SK-N-SH (cell line): ENCODE results near the gene CHKB. TPM values are rescaled to one million over a fixed set of nuclear protein-coding genes. Genes with fewer than 3 reads are reported as not detected.
A peak's percentile ranks its signal among the peaks of the same experiment; 100 is the strongest.

Experiments used
- CTCF ChIA-PET: fragments of 300-600, 350-600 bp; formaldehyde crosslinking; extraction: SDS; loops from one replicate; lab custom pipeline; 2021; lab: Yijun Ruan, JAX
- POLR2A ChIA-PET: fragments of 350-600 bp; sonication (Branson Sonifier 250); formaldehyde crosslinking; extraction: SDS; loops from one replicate; lab custom pipeline; 2020; ENCODE audit warnings: antibody characterized with exemption, inconsistent platforms; lab: Yijun Ruan, JAX
- DNase-seq: peaks from one replicate; pipeline ENCODE4 v3.0.0; 2012
- H2AFZ ChIP-seq: fragments of 200-600 bp; sonication (generic); 2 replicates; pipeline ENCODE4 v1.8.1; 2016; ENCODE audit warnings: antibody characterized with exemption, mild to moderate bottlenecking, low read depth
- H3F3A ChIP-seq: fragments of 200-600 bp; sonication (generic); replicated peaks from 2 replicates; pipeline ENCODE3; 2016; ENCODE audit warnings: antibody characterized with exemption, mild to moderate bottlenecking; ENCODE audit not compliant: insufficient read depth
- H3K27ac ChIP-seq, 2 experiments: fragments of 200-500 bp in 1 of 2; fragments of 200-600 bp in 1 of 2; sonication (Bioruptor generic) in 1 of 2; sonication (generic), shearing (Covaris generic) in 1 of 2; 2 replicates each; pipeline versions ENCODE4 v1.5.1 to v1.6.1; 2014 to 2016; ENCODE audit warnings: low read depth in 2 of 2, inconsistent platforms in 1 of 2, low read length in 1 of 2, mild to moderate bottlenecking in 1 of 2, mixed read lengths in 1 of 2
- H3K27me3 ChIP-seq: fragments of 200-600 bp; sonication (generic), shearing (Covaris generic); 2 replicates; pipeline ENCODE4 v1.6.1; 2016; ENCODE audit warnings: mixed run types; ENCODE audit not compliant: insufficient read depth
- H3K36me3 ChIP-seq, 2 experiments: fragments of 200-500 bp in 1 of 2; fragments of 200-600 bp in 1 of 2; sonication (Bioruptor generic) in 1 of 2; sonication (generic) in 1 of 2; replicated peaks in 1 of 2; 2 replicates each; pipeline versions ENCODE3 to v1.5.1; 2014 to 2016; ENCODE audit warnings: low read length in 1 of 2, mild to moderate bottlenecking in 1 of 2; ENCODE audit not compliant: insufficient read depth in 2 of 2, control insufficient read depth in 1 of 2
- H3K4me1 ChIP-seq, 2 experiments: fragments of 200-500 bp in 1 of 2; fragments of 200-600 bp in 1 of 2; sonication (Bioruptor generic) in 1 of 2; sonication (generic), shearing (Covaris generic) in 1 of 2; 2 replicates each; pipeline versions ENCODE4 v1.5.1 to v1.6.1; 2014 to 2016; ENCODE audit warnings: low read depth in 1 of 2, low read length in 1 of 2, mixed run types in 1 of 2; ENCODE audit not compliant: insufficient read depth in 2 of 2, control insufficient read depth in 1 of 2
- H3K4me2 ChIP-seq: fragments of 200-600 bp; sonication (generic), shearing (Covaris generic); 2 replicates; pipeline ENCODE4 v1.6.1; 2017; ENCODE audit warnings: mixed run types
- H3K4me3 ChIP-seq, 2 experiments: fragments of 200-500 bp in 1 of 2; fragments of 200-600 bp in 1 of 2; sonication (Bioruptor generic) in 1 of 2; sonication (generic), shearing (Covaris generic) in 1 of 2; 2 replicates each; pipeline versions ENCODE4 v1.5.1 to v1.8.1; 2014 to 2016; ENCODE audit warnings: low read depth in 2 of 2, inconsistent platforms in 1 of 2, low read length in 1 of 2, mild to moderate bottlenecking in 1 of 2, mixed read lengths in 1 of 2, moderate library complexity in 1 of 2
- H3K79me2 ChIP-seq: fragments of 200-600 bp; sonication (generic); 2 replicates; pipeline ENCODE4 v1.8.1; 2017; ENCODE audit warnings: mild to moderate bottlenecking; ENCODE audit not compliant: insufficient read depth
- H3K9ac ChIP-seq: fragments of 200-600 bp; sonication (generic); 2 replicates; pipeline ENCODE4 v1.6.1; 2017; ENCODE audit warnings: mixed run types
- H3K9me2 ChIP-seq: fragments of 200-600 bp; sonication (generic); 2 replicates; pipeline ENCODE4 v1.6.1; 2017; ENCODE audit warnings: mixed run types
- H3K9me3 ChIP-seq: fragments of 200-600 bp; sonication (generic); 2 replicates; pipeline ENCODE4 v1.6.1; 2017; ENCODE audit warnings: mixed run types, mild to moderate bottlenecking, moderate library complexity
- H4K20me1 ChIP-seq: fragments of 200-600 bp; sonication (generic); 2 replicates; pipeline ENCODE4 v1.6.1; 2017; ENCODE audit warnings: mild to moderate bottlenecking, mixed run types; ENCODE audit not compliant: insufficient read depth
- CHD2 ChIP-seq: fragments of 150-350 bp; IDR thresholded peaks from 2 replicates; pipeline ENCODE4 v1.6.1; 2018; ENCODE audit warnings: low read length; ENCODE audit not compliant: partially characterized antibody
- ELF1 ChIP-seq: IDR thresholded peaks from 2 replicates; pipeline ENCODE4 v1.4.0; 2012
- EP300 ChIP-seq, 2 experiments: IDR thresholded peaks; 2 replicates each; pipeline versions ENCODE4 v1.4.0 to v1.6.1; 2012; ENCODE audit warnings: borderline replicate concordance in 1 of 2, low read depth in 1 of 2, low read length in 1 of 2
- FOXJ3 ChIP-seq: sonication (generic); formaldehyde crosslinking; IDR thresholded peaks from 2 replicates; pipeline ENCODE4 v1.5.1; 2020; ENCODE audit warnings: mild to moderate bottlenecking, missing genetic modification reagents
- NRF1 ChIP-seq: IDR thresholded peaks from 2 replicates; pipeline ENCODE4 v1.6.1; 2012; ENCODE audit warnings: low read depth, mild to moderate bottlenecking, low read length
- RCOR1 ChIP-seq: fragments of 150-350 bp; IDR thresholded peaks from 2 replicates; pipeline ENCODE4 v1.6.1; 2017; ENCODE audit warnings: antibody characterized with exemption, low read length
- RXRA ChIP-seq: IDR thresholded peaks from 2 replicates; pipeline ENCODE4 v1.4.0; 2012; ENCODE audit warnings: low read depth, mild to moderate bottlenecking, borderline replicate concordance
- TEAD4 ChIP-seq: IDR thresholded peaks from 2 replicates; pipeline ENCODE4 v1.4.0; 2012; ENCODE audit warnings: mild to moderate bottlenecking, borderline replicate concordance; ENCODE audit not compliant: insufficient read depth
- WGBS: methylation state at CpG from one replicate; pipeline ENCODE4 v1.1.6; 2017; ENCODE audit warnings: low lambda C conversion rate; 5-methylcytosine and 5-hydroxymethylcytosine counted together
- polyA plus RNA-seq, 3 experiments: library from polyadenylated mRNA; depleted of rRNA; stranded (reverse); fragments of >200 nt; gene quantifications; 2 replicates each; pipeline ENCODE4 v1.2.3, GENCODE V29; 2012
- TF ChIP-seq, protein P1 (sequence below): fragments of 200-600 bp; sonication (generic); IDR thresholded peaks from 2 replicates; pipeline ENCODE4 v1.6.1; 2017; ENCODE audit warnings: antibody characterized with exemption, mild to moderate bottlenecking, moderate library complexity
- TF ChIP-seq, protein P2 (sequence below): IDR thresholded peaks from 2 replicates; pipeline ENCODE4; 2012
- TF ChIP-seq, protein P3 (sequence below): fragments of 150-350 bp; IDR thresholded peaks from 2 replicates; pipeline ENCODE4 v1.6.1; 2017; ENCODE audit warnings: antibody characterized with exemption, low read length, low read depth, borderline replicate concordance
- TF ChIP-seq, protein P4 (sequence below): IDR thresholded peaks from 2 replicates; pipeline ENCODE4 v1.4.0; 2012; ENCODE audit warnings: low read depth

The CHKB gene
- polyA plus RNA-seq, 1 of the 3 experiments (the other 2 are of a cell fraction): 39.6 TPM

DNA sequence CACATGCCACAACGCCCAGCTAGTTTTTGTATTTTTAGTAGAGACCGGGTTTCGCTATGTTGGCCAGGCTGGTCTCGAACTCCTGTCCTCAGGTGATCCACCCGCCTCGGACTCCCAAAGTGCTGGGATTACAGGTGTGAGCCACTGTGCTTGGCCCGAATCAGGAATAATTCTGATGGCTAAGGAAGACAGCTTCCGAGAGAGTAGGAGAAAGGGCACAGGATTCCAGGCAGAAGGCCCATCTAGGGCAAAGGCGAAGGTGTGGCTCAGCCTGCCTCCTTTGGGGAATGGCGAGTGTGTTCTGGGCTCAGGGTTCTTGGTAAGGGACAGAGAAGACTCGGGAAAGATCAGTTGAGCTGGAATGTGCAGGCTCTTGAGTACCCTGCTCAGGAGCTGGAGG lies 18.4 kb downstream of the CHKB start:
- H3K79me2 ChIP-seq: no peaks in the 10 kb centered on the region
- H3K9me2 ChIP-seq: no peaks in the 10 kb centered on the region
- CTCF ChIA-PET: interaction anchor here (1.4 to 4.9 kb wide), 8 partner anchors 12 to 123 kb away, joined by 3 to 73 read pairs (median 16); partner anchors contain the start of genes CHKB, CPT1B, KLHDC7B and SCO2
- no peak overlapping the region for H3K27ac ChIP-seq
- no peaks in the 10 kb centered on the region for H3F3A ChIP-seq
- peaks cover 0 to 4% of the 10 kb centered on the region in 2 experiments; a peak in 1 of 4 replicates for H3K4me1 ChIP-seq
- no peak overlapping the region for H3K9ac ChIP-seq
- no peak overlapping the region for H2AFZ ChIP-seq
- no peaks in the 10 kb centered on the region for H3K9me3 ChIP-seq
- POLR2A ChIA-PET: interaction anchor here (2.2 to 2.7 kb wide), 2 partner anchors 11 to 39 kb away, joined by 7 to 12 read pairs; partner anchors contain the start of gene SCO2
- H3K36me3 ChIP-seq: peaks cover 0 to 7% of the 10 kb centered on the region in 2 experiments
- H3K27me3 ChIP-seq: no peaks in the 10 kb centered on the region
- H4K20me1 ChIP-seq: no peaks in the 10 kb centered on the region
- H3K4me3 ChIP-seq: no peak overlapping the region
- no peak overlapping the region for H3K4me2 ChIP-seq
- no peak for DNase-seq
- 83% methylated on average over 11 of the region's 11 CpGs for WGBS
- TF ChIP-seq TEAD4 (no peak), EP300 (IDR thresholded peaks at IDR 0.05; ENCODE audit: borderline replicate concordance in 1 of 2, low read depth in 1 of 2, low read length in 1 of 2) (no peak), RCOR1 (no peak), RXRA (no peak), FOXJ3 (CRISPR knock-in tag) (no peak), CHD2 (no peak), NRF1 (no peak)
- TF ChIP-seq, protein P1, sequence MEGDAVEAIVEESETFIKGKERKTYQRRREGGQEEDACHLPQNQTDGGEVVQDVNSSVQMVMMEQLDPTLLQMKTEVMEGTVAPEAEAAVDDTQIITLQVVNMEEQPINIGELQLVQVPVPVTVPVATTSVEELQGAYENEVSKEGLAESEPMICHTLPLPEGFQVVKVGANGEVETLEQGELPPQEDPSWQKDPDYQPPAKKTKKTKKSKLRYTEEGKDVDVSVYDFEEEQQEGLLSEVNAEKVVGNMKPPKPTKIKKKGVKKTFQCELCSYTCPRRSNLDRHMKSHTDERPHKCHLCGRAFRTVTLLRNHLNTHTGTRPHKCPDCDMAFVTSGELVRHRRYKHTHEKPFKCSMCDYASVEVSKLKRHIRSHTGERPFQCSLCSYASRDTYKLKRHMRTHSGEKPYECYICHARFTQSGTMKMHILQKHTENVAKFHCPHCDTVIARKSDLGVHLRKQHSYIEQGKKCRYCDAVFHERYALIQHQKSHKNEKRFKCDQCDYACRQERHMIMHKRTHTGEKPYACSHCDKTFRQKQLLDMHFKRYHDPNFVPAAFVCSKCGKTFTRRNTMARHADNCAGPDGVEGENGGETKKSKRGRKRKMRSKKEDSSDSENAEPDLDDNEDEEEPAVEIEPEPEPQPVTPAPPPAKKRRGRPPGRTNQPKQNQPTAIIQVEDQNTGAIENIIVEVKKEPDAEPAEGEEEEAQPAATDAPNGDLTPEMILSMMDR: no peak
- TF ChIP-seq, protein P2, sequence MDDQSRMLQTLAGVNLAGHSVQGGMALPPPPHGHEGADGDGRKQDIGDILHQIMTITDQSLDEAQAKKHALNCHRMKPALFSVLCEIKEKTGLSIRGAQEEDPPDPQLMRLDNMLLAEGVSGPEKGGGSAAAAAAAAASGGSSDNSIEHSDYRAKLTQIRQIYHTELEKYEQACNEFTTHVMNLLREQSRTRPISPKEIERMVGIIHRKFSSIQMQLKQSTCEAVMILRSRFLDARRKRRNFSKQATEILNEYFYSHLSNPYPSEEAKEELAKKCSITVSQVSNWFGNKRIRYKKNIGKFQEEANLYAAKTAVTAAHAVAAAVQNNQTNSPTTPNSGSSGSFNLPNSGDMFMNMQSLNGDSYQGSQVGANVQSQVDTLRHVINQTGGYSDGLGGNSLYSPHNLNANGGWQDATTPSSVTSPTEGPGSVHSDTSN: no peak
- TF ChIP-seq, protein P3, sequence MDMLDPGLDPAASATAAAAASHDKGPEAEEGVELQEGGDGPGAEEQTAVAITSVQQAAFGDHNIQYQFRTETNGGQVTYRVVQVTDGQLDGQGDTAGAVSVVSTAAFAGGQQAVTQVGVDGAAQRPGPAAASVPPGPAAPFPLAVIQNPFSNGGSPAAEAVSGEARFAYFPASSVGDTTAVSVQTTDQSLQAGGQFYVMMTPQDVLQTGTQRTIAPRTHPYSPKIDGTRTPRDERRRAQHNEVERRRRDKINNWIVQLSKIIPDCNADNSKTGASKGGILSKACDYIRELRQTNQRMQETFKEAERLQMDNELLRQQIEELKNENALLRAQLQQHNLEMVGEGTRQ: no peak

DNA sequence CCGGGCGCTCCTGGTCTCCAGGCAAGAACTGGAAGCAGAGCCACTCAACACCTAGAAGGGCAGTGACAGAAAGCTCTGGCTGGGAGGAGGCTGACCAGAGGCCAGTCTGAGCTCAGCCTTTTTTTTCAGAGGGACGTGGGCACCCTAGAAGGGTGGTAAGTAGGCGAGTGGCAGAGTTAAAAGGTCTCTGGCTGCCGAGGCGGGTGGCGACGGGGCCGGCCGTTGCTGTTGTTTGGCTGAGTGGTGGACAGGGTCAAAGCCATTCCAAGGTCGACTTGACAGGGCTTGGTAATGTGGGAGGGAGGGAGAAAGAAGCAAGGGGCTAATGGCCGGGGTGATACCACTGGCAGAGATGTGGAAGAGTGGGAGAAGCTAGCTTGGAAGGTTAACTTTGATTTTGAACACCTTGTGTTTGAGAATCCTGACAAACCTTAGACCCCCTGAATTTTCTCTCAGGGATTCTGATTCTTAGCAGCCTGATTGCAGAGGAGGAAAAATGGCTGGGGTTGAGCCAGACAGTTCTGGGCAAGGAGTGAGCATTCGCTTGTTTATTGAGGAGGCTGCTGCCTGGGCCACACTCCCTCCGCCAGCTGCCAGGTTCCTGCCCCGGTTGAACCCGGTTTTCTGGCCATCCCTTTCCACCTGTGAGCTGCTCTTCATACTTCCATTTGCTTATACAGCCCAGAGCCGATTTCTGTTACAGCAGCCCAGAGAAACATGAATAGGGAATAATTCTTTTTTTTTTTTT lies 19.1 kb downstream of the CHKB start:
- Histone ChIP-seq H3K9ac (peak overlapping the region; percentile 32; the same call in 1 of the 2 replicates), H3K9me2 (no peaks in the 10 kb centered on the region), H3K9me3 (no peaks in the 10 kb centered on the region), H3K4me1 (peaks cover 0 to 4% of the 10 kb centered on the region in 2 experiments; a peak in 1 of 4 replicates), H3K36me3 (peaks cover 0 to 1% of the 10 kb centered on the region in 2 experiments), H3K4me3 (peak overlapping the region; percentile 62 to 96), H3F3A (no peaks in the 10 kb centered on the region), H4K20me1 (no peaks in the 10 kb centered on the region), H3K27ac (no peak overlapping the region; a peak in 1 of 4 replicates), H2AFZ (peak overlapping the region; percentile 97), H3K4me2 (peak overlapping the region; percentile 93), H3K79me2 (no peaks in the 10 kb centered on the region), H3K27me3 (no peaks in the 10 kb centered on the region)
- peak; percentile 37 for DNase-seq
- WGBS: 26% methylated on average over 16 of the region's 17 CpGs
- CTCF ChIA-PET: interaction anchor here (0.6 to 4.9 kb wide), 30 partner anchors 9 to 261 kb away, joined by 3 to 73 read pairs (median 6); partner anchors contain the start of genes CHKB, CPT1B, KLHDC7B and LMF2
- POLR2A ChIA-PET: interaction anchor here (1.2 to 2.7 kb wide), 4 partner anchors 12 to 38 kb away, joined by 4 to 12 read pairs (median 8); partner anchors contain the start of gene SCO2
- TF ChIP-seq, protein P4, sequence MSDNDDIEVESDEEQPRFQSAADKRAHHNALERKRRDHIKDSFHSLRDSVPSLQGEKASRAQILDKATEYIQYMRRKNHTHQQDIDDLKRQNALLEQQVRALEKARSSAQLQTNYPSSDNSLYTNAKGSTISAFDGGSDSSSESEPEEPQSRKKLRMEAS: no peak
- TF ChIP-seq ELF1: no peak
